Measurements from ENCODE around the gene TCAIM.
A peak's percentile ranks its signal among the peaks of the same experiment; 100 is the strongest.

The TCAIM gene, protein sequence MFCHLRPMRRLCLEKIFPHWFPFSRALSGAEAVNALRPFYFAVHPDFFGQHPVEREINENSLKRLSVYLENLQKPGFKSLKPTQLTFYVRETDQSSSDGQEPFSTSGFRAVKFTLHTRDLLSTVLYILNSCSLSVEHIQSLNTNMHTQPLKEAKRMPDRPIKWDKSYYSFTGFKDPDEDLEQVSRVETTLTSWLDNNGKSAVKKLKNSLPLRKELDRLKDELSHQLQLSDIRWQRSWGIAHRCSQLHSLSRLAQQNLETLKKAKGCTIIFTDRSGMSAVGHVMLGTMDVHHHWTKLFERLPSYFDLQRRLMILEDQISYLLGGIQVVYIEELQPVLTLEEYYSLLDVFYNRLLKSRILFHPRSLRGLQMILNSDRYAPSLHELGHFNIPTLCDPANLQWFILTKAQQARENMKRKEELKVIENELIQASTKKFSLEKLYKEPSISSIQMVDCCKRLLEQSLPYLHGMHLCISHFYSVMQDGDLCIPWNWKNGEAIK

GRCh38 chr3:44338010-44338827, at the start of gene TCAIM:
Gene TCAIM, plus strand, starts transcription at chr3:44338766. Its CDS starts 16,017 bp downstream, at chr3:44354783.
- peak; percentile 97 to 98 for DNase-seq (ENCODE audit: low read depth in 2 of 2)

DNA sequence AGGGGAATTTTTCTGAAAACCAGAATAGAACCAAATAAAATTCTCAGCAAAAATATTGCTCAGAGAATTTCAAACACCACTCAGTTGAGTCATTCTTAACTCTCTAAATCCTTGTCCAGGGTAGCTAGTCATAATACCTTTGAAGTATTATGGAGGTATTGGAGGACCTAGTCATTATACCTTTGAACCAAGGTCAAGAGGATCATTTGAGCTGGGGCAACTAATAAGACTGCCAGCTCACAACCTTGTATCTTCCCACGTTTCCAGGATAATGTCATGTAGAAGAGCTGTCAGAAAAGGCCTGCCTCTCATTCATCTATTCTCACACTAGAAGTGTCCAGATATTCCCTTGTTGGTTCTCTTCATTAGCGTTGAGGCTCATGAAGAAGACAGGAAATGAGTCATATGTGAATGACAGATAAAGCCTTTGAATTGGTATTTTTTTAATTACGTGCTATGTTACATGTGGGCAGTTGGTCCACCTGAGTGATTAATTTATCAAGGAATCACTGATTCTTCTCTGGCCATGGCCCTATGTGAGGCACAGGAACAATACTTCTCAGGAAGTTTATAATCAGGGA, 48.6 kb upstream of the TCAIM start:
- DNase-seq (ENCODE audit: low read depth in 2 of 2): no peak

- DNase-seq (ENCODE audit: low read depth in 2 of 2): no peak
These were observed 46.3 kb upstream of the TCAIM start for GRCh38 chr3:44292276-44292675.

GRCh38 chr3:44292947-44293346, 45.6 kb upstream of the TCAIM start:
- no peak for DNase-seq (ENCODE audit: low read depth in 2 of 2)

GRCh38 chr3:44297255-44297654, 41.3 kb upstream of the TCAIM start:
- no peak for DNase-seq (ENCODE audit: low read depth in 2 of 2)

DNA sequence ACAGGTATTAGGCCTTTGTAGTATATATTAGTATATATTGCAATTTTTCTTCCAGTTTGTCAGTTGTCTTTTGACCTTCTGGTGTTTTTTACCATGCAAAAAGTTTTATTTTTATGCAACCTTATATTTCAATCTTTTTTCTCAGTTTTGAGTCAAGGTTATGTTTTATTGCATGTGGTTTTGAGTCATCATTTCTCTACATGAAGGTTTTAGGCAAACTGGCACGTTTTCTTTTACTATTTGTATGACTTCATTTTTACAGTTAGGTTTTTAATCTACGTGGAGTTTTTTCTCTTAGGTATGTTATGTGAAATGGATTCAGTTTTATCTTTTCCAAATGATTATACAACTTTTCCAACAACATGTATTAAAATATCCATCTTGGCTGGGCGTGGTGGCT, 36.8 kb upstream of the TCAIM start:
- no peak for DNase-seq (ENCODE audit: low read depth in 2 of 2)

DNA sequence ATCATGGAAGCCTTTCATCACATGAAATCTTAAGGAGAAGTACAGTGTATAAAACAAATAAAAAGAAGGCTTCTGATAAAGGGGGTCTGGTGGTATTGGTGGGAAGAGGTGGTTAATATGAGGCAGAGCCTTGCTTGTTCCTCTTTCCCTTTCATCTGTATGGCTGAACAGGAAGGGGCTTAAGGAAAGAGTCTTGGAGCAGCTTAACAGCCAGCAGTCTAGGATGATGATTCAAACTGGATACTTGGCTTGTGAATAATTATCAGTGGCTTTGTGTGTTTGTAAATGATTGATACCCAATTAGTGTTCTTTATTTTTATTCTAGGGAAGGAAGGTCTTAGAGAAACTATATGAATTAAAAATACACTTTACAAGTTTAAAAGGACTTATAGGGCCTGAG, 29.1 kb upstream of the TCAIM start:
- DNase-seq (ENCODE audit: low read depth in 2 of 2): no peak

GRCh38 chr3:44318891-44319311, 19.7 kb upstream of the TCAIM start:
- no peak for DNase-seq (ENCODE audit: low read depth in 2 of 2)

- no peak for DNase-seq (ENCODE audit: low read depth in 2 of 2)
These were observed 17.2 kb upstream of the TCAIM start for GRCh38 chr3:44321335-44321734.

DNA sequence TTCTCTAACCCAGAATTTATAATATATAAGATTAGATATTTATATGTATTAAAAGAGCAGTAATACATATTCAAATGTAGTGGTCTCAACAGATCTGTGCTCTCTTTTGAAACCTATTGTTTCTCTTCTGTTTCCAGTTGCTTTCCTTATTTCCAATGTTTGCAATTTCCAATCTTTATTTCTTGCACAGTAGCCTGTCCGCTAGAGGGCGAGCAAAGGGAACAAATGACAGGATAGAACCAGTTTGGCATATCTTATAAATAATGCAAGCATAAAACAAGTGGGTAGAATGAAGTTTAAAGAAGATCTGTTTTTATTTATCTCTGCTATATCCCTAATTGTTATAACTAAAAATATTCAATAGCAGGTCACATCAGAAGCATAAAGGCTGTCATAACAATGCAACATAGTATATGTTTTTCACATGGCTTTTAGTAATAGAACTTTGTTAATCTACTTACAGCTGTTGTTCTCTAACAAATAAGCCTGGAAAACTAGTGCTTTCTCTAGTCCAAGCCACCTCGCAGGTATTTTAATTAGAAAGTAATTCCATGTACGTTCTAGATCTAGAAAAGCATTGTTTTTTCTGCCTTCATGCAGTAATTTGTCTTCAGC, 15.1 kb upstream of the TCAIM start:
- peak in 1 of 2 donors; percentile 32 for DNase-seq (ENCODE audit: low read depth in 2 of 2)

DNA sequence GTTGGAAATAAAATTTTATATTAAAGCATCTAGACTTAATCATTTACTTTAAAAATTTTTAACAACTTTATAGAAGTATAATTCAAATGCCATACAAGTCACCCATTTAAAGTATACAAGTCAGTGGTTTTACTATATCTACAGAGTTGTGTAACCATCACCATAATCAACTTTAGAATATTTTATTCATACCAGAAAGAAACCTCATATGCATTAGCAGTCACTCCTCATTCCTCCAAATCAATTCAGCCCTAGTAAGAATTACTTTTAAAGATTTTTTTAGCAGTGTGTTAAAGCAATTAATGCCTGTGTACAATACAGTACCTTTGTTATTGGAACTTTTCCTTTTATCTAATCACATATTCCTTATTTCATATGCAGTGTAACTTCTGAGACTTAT, 14.0 kb upstream of the TCAIM start:
- no peak for DNase-seq (ENCODE audit: low read depth in 2 of 2)

DNA sequence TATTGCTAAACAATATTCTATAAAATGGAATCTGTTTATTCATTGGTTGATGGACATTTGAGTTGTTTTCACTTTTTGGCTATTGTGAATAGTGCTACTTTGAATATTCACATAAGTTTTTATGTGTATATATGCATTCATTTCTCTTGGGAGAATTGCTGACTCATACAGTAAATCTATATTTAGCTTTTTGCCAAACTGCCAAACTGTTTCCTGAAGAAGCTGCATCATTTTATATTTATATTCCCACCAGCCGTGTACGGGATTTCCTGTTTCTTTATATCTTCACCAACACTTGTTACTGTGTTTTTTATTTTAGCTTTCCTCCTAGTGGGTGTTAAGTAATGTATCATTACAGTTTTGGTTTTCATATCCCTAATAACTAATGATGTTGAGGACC, 12.5 kb upstream of the TCAIM start:
- no peak for DNase-seq (ENCODE audit: low read depth in 2 of 2)

GRCh38 chr3:44326515-44326914, 12.1 kb upstream of the TCAIM start:
- DNase-seq (ENCODE audit: low read depth in 2 of 2): no peak

- DNase-seq (ENCODE audit: low read depth in 2 of 2): no peak
These were observed 8.6 kb upstream of the TCAIM start for GRCh38 chr3:44329946-44330345.

GRCh38 chr3:44330444-44330843, 8.1 kb upstream of the TCAIM start:
- no peak for DNase-seq (ENCODE audit: low read depth in 2 of 2)

DNA sequence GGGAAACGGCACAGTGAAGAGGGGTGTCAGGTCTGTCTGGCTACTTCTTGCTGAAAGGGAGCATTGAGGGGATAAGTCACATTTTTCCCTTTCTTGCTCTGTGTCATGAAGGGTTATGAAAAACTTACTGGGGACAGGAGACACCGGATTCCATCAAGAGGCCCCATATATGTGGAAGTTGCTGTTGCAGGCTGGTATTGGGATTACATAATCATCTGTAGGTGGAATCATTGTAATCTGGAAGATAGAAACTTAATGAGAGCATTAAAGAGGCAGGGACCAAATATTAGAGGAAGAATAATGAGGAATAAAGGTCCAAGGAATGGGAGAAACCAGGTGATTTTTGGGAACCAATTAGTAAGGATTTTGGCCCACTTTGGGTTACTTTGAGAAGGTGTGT, 4.2 kb upstream of the TCAIM start:
- no peak for DNase-seq (ENCODE audit: low read depth in 2 of 2)

GRCh38 chr3:44337248-44337785, 1.2 kb upstream of the TCAIM start:
- DNase-seq (ENCODE audit: low read depth in 2 of 2): no peak

DNA sequence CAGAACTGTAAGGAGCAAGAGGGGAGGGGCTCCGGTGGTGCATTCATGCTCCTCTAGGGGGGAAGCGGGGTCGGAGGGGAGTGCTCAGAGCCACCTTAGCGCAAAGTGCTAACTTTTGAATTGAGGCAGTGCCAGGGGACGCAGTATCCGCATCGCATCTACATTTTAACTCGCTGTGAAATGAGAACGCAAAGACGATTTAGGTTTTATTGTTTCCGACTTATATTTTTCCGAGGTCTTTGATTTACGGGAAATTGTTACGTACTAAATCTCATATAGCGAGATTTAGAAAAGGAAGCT, 212 bp downstream of the TCAIM start:
- DNase-seq (ENCODE audit: low read depth in 2 of 2): no peak

DNA sequence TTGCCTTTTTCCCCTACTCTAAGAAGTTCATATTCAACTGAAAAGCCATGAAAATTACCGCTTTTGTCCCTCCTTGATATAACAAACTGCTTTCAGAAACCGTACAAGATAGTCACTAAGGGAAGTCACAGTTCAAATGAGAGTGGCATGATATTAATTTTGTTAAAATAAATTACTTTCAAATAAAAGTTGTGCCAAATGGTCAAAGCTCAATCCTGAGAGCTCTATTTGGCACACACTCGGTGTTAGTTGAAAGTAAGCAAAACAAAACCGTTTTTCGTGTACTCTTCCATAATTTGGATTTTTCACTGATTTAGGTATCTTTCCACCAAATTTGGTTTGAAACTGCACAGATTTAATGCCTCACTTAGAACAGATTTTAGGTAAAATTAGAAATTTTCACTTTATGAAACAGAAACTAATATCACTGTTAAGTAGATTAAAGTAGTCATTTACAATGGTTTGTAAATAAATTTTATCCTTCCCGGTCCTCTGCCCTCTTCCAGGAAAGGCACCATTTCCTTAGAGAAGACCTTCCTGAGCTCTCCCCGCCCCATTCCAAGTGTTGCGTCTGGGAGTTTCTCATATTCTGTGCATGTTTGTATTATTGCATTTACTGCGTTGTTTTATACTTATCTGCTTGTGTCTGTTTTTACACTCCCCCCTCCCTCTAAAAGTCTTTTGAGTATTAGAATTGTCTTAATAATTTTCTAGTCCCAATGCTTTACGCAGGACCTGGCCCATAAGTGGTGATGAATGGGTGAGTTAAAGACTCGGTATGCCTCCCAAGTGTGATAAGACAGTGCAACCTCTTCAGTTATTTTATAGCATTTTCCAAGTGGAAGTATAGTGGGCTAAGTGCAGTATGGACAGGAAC, 853 bp downstream of the TCAIM start:
- no peak for DNase-seq (ENCODE audit: low read depth in 2 of 2)

GRCh38 chr3:44340058-44340395, 1.5 kb downstream of the TCAIM start:
- DNase-seq (ENCODE audit: low read depth in 2 of 2): no peak

- no peak for DNase-seq (ENCODE audit: low read depth in 2 of 2)
These were observed 3.7 kb downstream of the TCAIM start for GRCh38 chr3:44342176-44342790.

All from stimulated activated CD4-positive, alpha-beta T cell treated with anti-CD3 and anti-CD28 coated beads, Interleukin-15, amount 100 ng/mL, for 48 hours (primary cell).